ENCODE results near the gene SCUBE3. TPM values are rescaled to one million over a fixed set of nuclear protein-coding genes. Genes with fewer than 3 reads are reported as not detected.

Gene SCUBE3
- total and polyA plus RNA-seq, 2 of the 8 experiments (the other 6 are each of a cell fraction or from before 2014, with no cell fraction given) = 0.80 to 1.0 TPM

DNA sequence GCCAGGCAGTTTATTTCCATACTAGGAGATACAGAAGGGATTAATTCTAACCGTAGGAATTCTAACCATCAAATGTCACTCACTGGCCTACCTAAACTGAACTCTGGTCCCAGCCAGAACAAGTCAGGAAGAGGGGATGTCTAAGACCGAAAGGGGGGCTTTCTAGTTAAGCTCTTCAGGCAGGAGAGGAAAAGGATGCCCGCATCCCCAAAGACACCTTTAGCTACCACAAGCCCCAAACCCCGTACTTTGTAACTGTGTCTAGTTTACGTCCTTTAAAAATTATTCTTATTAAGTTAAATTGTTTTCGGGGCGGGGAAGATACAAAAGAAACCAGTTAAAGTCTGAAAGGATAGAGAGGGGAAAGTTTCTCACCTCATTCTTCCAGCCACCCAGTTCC lies 44.6 kb downstream of the SCUBE3 start (continued):
- TF ChIP-seq CHD7 (IDR thresholded peaks at IDR 0.05; ENCODE audit: insufficient replicate concordance, low read length) = no peak
- TF ChIP-seq ASH2L (IDR thresholded peaks at IDR 0.05; ENCODE audit: low read length) = no peak
- TF ChIP-seq CTCF (IDR thresholded peaks at IDR 0.05; ENCODE audit: control extremely low read depth in 1 of 3, insufficient read depth in 1 of 3, low read depth in 1 of 3, low read length in 3 of 3) = no peak
- TF ChIP-seq, protein P1, sequence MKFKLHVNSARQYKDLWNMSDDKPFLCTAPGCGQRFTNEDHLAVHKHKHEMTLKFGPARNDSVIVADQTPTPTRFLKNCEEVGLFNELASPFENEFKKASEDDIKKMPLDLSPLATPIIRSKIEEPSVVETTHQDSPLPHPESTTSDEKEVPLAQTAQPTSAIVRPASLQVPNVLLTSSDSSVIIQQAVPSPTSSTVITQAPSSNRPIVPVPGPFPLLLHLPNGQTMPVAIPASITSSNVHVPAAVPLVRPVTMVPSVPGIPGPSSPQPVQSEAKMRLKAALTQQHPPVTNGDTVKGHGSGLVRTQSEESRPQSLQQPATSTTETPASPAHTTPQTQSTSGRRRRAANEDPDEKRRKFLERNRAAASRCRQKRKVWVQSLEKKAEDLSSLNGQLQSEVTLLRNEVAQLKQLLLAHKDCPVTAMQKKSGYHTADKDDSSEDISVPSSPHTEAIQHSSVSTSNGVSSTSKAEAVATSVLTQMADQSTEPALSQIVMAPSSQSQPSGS (IDR thresholded peaks at IDR 0.05; ENCODE audit: low read length) = no peak
- TF ChIP-seq RBBP5 (IDR thresholded peaks at IDR 0.05; ENCODE audit: borderline replicate concordance, low read depth, low read length) = no peak
- no peak for TF ChIP-seq EP300 (IDR thresholded peaks at IDR 0.05; ENCODE audit: borderline replicate concordance in 1 of 2, low read depth in 2 of 2, low read length in 2 of 2)
- no peak for TF ChIP-seq POLR2AphosphoS5 (IDR thresholded peaks at IDR 0.05; ENCODE audit: low read depth, low read length)

Data from H1 (cell line).